H54 (cell line): ENCODE data around the gene ARHGEF10L.
A peak's percentile ranks its signal among the peaks of the same experiment; 100 is the strongest.

Experiments used
- DNase-seq: peaks from one replicate; pipeline ENCODE4 v3.0.0; 2011; ENCODE audit warnings: low spot score, mixed read lengths; ENCODE audit not compliant: insufficient read length
- FAIRE-seq: peaks from 3 replicates; lab custom pipeline; 2011; peaks lifted over from hg19 to GRCh38; lab: Jason Lieb, UNC
- POLR2A ChIP-seq: IDR thresholded peaks from 2 replicates; pipeline ENCODE4 v1.6.1; 2011; ENCODE audit warnings: low read depth, mild to moderate bottlenecking, low read length

The ARHGEF10L gene

DNA sequence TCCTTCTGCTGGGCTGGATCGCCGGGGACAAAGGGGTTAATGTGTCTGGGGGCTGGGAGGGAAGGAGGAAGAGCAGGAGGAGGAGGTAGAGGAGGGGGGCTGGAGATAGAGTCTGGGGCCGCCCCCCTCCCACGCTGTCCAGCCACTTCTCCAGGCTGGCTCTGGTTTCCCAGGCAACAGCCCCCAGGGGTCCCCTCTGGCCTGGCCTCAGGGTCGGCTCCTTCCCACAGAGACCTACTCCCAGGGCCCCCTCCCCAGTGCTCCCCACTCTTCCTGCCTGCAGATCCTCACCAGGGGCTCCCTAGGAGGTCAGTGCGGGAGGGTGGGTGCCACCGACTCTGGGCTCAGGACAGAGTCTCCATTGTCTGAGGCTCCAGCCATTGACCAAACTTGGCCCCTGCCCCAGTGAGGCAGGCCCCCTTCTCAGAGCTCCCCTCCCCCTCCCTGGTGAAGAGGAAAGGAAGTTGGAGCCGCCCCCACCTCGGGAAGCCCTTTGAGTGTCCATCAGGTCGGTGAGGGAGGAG is 34.1 kb downstream of the ARHGEF10L start:
- no peak for TF ChIP-seq POLR2A
- FAIRE-seq, result no peak
- DNase-seq, result no peak

DNA sequence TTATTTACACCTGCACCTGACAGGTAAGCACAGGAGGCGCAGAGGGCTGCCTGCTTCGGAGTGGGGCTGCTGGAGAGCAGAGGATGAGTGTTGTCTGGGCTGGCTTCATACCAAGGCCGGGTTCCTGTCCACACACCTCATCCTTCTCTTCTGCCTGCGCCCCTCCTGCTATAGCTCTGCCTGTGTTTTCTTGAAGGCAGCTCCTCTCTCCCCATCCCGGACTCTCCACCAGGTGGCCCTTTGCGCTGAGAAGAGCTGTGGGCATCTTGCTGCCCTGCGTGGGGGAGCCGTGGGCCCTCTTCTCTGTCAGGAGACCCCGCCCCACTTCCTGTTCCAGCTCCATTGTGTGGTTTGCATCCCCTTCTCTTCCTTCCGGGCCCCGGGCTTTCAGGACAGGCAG is 35.0 kb downstream of the ARHGEF10L start:
- no peak for FAIRE-seq
- no peak for DNase-seq
- TF ChIP-seq POLR2A, result no peak

DNA sequence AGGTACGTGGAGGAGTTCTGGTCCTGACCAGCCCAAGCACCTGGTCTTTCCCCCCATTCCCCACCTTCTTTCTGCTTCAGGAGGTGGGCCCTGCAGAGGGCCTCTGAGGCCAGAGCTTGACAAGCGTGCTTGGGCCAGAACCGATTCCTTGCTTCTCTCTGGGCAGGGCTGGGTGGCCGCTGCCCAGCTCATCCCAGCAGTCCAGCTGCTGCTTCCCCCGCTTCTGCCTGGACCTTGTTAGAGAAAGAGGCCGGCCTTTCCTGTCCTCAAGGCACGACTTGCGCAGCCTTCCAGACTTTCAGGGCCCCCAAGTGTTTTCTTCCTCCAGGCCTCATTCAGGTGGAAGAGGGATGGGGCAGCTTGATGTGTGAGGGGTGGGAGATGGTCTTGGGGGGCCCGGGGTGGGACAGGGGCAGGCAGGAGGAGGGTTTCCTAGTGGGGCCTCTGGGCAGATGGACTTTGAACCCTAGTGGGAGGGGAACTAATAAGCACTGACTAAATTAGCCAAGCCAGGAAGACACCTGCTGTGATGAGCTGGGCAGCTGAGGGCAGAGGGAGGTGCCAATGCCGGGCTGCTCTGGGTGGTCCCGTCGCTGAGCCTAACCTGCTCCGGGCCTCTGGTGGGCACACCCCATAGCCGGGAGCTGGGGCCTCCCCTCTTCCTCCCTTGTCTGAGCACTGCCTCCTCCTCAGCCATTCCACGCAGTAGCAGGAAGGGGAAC is 36.5 kb downstream of the ARHGEF10L start:
- no peak for DNase-seq
- TF ChIP-seq POLR2A, result no peak
- FAIRE-seq, result no peak

DNA sequence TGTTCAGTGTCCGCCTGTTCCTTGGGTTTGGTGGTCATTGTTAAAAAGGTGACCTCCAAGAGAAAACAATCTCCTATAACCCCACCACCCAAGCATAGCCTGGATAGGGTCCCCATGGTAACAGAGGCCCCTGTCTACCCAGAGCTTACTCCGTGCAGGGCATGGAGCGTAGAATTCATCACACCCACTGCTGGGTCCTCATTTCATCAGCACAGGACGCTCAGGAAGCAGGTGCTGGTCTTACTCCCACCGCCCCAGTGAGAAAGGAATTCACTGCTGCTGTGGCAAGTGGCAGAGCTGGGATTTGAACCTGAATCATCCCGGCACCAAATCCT is 37.0 kb downstream of the ARHGEF10L start:
- no peak for TF ChIP-seq POLR2A
- no peak for FAIRE-seq
- DNase-seq, result no peak

DNA sequence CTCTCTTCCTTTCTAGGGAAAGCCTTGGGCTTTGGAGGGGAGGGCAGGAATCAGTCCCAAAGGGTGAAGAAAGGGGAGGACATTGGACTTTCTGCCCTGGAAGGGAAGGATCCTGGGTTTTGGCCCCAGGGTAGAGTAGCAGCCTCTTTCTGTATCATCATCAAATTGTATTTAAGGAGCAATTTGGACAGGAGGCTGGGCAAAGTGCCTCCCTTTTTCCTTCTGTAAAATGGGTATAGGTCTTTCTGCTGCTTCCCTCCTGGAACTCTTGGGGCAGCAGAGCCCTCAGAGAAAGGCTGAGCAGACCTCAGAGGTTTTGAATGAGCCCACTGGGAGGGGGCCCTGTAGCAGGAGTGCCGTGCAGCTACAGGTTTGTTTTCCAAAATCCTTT is 38.4 kb downstream of the ARHGEF10L start:
- no peak for TF ChIP-seq POLR2A
- no peak for DNase-seq
- FAIRE-seq, result no peak

DNA sequence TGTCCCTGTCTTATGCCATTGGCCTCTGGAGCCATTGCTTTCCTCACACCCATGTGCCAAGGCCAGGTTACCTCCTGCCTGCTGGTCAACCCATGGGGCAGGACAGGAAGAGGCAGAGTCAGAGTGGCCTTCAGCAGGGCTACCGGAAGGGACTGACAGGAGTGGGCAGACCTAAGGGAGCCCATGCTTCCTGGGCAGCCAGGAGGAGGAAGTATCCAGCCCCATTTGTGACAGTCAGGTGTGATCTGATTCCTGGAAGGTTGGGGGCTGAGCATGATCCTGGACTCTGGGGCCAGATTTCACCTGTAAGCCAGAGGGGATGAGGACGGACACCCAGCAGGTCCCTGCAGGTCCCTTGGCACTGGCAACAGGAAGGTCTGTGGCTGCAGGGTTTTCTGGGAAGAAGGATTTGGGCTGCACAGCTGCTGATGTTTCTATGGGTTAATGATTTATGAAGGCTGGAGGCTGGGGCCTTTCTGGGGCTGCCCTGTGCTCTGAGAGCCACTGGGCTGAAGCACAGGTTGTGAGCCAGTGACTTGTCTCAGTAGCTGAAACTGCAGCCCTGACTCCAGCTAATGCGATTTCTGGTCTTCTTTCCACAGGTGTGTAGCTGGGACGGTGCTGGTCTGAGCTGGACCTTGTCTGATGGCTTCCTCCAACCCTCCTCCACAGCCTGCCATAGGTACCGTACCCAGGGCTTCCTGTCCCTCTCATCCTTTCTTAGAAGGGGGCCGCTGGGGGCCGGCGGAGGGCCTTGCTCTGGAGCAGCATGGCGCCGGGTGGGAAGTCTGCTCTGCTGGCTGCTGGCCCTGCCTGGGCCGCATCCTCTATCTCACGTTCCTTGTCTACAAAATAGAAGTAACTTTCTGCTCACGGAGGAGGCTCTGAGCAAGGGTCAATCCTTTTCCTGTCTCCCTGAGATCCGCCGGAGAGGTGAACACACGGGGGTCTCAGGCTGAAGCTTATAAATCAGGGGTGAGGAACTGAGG is 40.7 kb downstream of the ARHGEF10L start:
- FAIRE-seq (no peak), DNase-seq (no peak)
- TF ChIP-seq POLR2A, result no peak

DNA sequence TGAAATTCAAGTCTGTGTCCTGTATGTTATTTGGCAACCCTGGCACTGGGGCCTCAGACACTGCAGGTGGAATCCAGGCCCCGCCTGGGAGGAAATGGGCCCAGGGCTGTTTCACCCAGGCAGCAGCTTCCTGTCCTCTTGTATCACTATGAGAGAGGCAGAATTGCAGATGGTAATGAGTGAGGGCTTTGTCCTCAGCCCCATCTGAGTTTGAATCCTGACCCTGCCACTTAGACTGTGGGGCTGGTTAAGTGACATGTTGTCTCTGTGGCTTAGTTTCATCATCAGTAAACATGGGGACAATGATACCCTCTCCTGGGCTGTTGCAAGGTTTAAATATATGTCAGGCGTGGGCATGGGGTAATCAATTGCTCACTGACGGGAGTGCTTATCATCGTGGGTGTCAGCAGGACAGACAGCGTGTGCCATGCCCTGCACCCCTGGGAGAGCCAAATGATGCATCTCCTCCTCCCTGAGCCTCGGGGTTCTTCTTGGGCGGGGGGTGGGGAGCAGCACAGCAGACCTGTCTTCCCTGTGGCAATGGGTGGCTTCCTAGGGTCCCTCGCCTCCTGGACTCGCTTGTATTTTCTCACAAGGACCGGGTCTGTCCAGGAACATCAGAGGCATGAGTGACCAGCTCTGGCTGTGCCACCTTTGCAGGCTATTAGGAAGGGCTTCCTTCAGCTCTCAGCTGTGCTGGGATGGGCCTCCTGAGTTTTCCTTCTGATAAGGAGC is 42.1 kb downstream of the ARHGEF10L start:
- DNase-seq, result no peak
- FAIRE-seq, result no peak
- no peak for TF ChIP-seq POLR2A

DNA sequence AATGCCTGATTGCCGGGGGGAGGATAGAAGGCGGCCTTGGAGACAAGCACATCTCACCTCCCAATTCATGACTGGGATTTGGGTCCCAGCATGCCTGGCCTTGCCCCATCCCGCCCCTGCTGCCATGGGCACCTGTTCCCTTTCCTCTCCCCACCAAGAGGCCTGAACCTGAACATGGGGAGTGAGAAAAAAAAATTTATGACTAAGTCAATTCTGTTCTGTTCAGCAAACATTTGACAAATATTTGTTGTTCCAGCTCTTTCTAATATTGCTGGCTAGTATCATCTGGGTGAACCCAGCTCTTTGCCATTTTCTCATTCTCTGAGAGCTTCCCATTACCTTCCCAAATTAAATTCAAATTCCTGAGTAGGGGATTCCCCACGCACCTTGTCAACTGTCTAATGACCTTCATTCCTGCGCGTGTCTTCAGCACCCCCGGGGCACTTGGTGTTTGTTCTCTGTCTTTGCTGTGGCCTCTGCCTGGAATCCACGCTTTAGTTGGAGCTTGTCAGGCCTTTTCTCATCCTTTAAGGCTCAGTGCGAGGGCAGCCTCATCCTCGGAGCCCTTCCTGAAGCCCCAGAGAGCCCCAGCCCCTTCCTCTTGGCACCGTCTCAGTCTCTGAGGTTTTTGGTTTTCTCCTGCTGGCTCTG is 42.8 kb downstream of the ARHGEF10L start:
- TF ChIP-seq POLR2A, result no peak
- DNase-seq (no peak), FAIRE-seq (no peak)

DNA sequence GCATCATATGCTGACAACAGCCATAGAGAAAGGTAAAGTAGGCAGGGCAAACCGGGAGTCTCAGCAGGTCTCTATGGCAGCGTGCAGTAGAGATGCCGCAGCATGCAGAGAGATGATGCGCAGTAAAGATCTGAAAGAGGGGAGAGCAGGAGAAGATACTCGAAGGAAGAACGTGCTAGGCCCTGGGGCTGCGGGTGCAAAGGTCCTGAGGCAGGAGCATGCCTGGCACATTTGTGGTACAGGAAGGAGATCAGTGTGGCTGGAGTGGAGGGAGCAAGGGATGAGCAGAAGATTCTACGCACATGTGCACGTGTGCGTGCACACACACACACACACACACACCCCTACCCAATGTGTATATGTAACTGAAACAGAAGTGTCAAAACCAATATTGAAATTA is 45.0 kb downstream of the ARHGEF10L start:
- no peak for FAIRE-seq
- no peak for DNase-seq
- TF ChIP-seq POLR2A, result no peak

DNA sequence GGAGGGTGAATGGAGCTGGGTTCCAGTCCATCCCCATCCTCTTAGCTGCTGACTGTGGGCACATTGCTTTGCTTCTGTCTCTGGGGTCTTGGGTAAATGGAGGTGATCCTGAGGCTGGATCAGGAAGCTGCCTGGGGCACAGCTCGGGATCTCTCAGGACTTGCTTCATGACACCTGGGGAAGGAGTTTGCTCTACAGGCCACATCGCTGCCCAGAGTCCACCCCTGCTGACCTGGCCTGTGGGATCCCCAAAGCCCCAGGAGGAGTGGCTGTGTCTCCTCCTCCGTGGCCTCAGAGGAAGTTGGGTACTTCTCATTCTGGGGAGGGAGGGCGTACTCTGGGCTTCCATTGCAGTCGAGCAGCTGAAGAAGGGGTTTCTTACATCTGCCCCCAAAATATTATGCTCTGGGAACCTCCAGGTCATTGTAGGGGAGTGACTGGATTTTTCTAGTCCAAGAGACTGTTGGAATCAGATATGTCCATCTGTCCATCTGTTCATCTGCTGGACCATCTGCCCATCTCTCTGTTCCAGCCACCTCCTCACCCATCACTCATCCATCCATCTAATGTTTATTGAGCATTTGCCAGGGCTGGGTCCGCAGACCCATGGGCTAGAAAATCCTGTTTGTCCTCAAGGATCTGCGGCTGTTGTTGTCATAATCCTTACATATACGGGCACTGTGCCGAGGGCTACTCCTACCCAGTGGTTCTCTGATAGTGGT is 45.9 kb downstream of the ARHGEF10L start:
- FAIRE-seq (no peak), DNase-seq (no peak)
- no peak for TF ChIP-seq POLR2A

DNA sequence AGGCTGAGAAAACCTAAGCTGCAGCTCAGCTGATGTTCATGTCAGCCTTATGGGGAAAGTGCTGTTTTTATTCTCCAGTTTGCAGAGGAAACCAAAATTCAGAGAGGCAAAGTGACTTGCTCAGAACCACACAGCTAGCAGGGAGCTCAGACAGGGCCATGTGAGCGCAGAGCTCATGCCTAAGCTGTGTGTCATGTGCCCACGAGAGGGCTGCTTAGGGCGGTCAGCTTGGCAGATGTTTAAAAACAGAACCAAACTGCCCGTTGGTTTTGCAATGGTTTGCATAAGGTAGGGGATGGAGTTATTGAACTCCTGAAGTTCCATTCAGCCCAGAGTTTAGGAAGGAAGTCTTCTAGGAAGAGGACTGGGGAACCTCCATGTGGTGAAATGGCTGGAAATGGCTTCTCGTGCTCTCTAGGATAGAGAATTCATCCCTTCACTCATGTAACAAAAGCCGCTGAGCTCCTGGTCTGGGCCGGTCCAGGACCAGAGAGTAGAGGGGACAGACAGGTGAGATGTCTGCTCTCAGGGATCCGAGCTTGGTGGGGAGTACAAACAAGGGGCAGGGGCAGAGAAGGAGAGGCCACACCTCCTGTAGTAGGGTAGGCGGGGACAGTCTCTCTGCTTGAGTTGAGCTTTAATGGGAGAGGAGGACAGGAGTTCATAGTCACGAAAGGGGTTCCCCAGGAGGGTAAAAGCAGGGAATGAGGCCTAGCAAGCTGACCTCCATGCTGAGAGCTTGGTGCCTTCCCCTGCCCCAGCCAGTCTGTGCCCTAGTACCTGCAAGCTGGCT is 46.9 kb downstream of the ARHGEF10L start:
- peak; percentile 68 for FAIRE-seq
- TF ChIP-seq POLR2A, result no peak
- DNase-seq, result peak; percentile 63

DNA sequence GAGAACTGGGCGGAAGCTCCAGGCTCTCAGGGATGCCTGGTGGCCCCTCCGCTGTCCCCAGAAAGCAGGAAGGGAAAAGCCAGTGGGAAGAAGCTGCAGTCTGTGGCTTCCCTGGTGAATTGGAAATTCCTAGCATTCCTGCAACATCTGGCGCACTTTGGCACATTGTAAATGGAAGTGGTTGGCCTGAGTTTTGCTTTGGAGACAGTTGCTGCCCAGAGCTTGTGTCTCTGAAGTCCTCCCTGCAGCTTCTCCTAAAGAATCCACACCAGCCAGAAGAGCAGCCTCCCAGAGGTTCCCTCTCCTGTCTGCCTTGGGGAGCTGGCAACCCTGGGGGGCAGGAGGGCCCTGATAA is 48.2 kb downstream of the ARHGEF10L start:
- peak; percentile 49 for DNase-seq

More for the DNA sequence above, 48.2 kb downstream of the ARHGEF10L start:
- TF ChIP-seq POLR2A, result no peak
- FAIRE-seq, result no peak
